GM06990 (cell line): ENCODE results near the gene HMOX2.

Source experiments
- DNase-seq: peaks from one replicate; pipeline ENCODE4 v3.0.0-alpha.2; 2011; ENCODE audit not compliant: insufficient read length; ENCODE audit errors: extremely low read depth
- H3K27me3 ChIP-seq: replicated peaks from 2 replicates; pipeline ENCODE4 v1.6.0; 2011; ENCODE audit warnings: low read length; ENCODE audit not compliant: control insufficient read depth, insufficient read depth
- H3K36me3 ChIP-seq: 2 replicates; pipeline ENCODE4 v1.5.1; 2011; ENCODE audit warnings: low read length; ENCODE audit not compliant: control insufficient read depth, insufficient read depth
- H3K4me3 ChIP-seq: replicated peaks from 2 replicates; pipeline ENCODE4 v1.5.1; 2011; ENCODE audit warnings: low read depth, mild to moderate bottlenecking, control low read depth, low read length
- TF ChIP-seq, protein P1 (sequence below): IDR thresholded peaks from 2 replicates; pipeline ENCODE4 v1.5.1; 2011; ENCODE audit warnings: low read length, control low read depth, mild to moderate bottlenecking, inconsistent platforms; ENCODE audit not compliant: insufficient read depth, poor library complexity, severe bottlenecking

The HMOX2 gene

DNA sequence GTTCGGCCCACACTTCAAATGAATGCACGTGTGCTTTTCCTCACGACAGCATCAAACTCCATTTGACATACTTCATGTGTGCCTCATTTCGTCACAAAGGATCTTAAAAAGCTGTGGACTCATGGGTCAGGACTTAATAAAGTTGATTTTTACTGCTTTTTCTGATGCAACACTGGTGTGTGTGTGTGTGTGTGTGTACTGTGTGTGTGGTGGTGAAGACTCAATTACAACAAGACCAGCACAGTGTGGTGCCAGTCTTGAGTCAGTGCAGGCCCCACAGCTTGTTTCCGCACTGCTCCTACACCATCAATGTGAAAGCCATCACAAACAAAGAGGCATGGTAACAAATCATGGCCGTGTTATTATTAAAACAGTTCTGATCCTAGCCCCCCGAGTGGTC is 44.7 kb downstream of the HMOX2 start:
- no peaks in the 10 kb centered on the region for H3K36me3 ChIP-seq
- TF ChIP-seq, protein P1, sequence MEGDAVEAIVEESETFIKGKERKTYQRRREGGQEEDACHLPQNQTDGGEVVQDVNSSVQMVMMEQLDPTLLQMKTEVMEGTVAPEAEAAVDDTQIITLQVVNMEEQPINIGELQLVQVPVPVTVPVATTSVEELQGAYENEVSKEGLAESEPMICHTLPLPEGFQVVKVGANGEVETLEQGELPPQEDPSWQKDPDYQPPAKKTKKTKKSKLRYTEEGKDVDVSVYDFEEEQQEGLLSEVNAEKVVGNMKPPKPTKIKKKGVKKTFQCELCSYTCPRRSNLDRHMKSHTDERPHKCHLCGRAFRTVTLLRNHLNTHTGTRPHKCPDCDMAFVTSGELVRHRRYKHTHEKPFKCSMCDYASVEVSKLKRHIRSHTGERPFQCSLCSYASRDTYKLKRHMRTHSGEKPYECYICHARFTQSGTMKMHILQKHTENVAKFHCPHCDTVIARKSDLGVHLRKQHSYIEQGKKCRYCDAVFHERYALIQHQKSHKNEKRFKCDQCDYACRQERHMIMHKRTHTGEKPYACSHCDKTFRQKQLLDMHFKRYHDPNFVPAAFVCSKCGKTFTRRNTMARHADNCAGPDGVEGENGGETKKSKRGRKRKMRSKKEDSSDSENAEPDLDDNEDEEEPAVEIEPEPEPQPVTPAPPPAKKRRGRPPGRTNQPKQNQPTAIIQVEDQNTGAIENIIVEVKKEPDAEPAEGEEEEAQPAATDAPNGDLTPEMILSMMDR, result no peak

DNA sequence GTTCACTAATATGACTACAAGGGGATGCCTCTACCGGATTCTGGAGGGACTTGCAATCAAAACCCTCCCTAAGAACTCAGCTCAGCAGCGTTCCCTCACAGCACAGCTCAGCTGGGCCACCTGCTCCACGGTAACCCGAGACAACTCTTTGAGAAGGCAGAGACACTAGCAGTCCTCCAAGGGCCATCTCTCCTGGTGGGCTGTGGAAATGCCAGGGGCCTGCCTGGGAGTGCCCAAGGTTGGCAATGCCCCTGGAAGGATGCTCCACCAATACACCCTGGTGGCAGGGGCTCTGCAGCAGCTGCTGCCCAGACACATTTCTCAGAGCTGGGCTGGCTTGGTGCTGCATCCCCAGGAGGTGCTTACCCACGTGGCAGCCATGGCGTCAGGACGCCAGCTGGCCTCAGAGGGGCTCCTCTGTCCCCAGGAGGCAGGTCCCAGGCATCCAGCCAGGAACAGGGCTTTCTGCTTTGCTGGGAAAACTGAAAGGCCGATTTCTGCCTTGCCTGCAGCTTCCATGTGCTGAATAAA is 45.9 kb downstream of the HMOX2 start:
- H3K27me3 ChIP-seq, result no peaks in the 10 kb centered on the region
- TF ChIP-seq, protein P1, result no peak
- DNase-seq, result no peak
- no peaks in the 10 kb centered on the region for H3K36me3 ChIP-seq
- H3K4me3 ChIP-seq, result no peak overlapping the region

More for the DNA sequence above, 44.7 kb downstream of the HMOX2 start:
- no peak for DNase-seq
- Histone ChIP-seq H3K27me3 (no peaks in the 10 kb centered on the region), H3K4me3 (no peak overlapping the region)

DNA sequence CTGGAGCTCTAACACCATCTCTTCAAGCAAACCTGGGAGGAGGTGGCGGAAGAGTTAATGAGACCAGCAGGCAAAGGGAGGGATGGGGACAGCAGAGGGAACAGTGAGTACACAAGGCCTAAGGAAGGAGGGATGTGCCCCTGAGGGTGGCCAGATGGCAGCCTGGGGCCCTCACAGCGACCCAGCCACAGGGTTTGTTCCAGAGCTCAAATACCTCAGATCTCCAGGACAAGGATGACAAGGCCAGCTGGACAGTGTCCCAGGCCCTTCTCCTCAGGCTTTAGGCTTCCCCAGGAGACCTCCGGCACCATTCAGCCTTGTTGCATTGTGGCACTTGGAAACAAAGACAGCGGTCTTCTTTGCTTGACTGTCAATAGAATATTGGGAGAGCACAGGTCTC is 47.5 kb downstream of the HMOX2 start:
- Histone ChIP-seq H3K27me3 (no peaks in the 10 kb centered on the region), H3K4me3 (no peak overlapping the region), H3K36me3 (no peaks in the 10 kb centered on the region)
- no peak for DNase-seq
- TF ChIP-seq, protein P1, result no peak

DNA sequence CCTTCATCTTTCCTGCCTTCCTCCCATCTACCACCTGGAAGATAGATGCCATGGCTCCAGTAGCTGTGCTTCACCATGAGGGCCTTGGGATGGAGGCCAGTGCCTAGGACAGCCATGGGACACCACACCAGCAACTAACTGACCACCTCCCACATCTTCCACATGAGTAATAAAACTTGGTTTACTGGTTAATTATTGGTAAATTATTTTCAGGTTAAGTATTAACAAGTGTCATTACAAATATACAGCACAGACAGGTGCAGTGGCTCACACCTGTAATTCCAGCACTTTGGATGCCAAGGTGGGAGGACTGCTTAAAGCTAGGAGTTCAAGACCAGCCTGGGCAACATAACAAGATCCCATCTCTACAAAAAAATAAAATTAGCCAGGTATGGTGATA is 48.4 kb downstream of the HMOX2 start:
- no peak for DNase-seq
- no peaks in the 10 kb centered on the region for H3K27me3 ChIP-seq
- no peak overlapping the region for H3K4me3 ChIP-seq
- no peaks in the 10 kb centered on the region for H3K36me3 ChIP-seq
- TF ChIP-seq, protein P1, result no peak

DNA sequence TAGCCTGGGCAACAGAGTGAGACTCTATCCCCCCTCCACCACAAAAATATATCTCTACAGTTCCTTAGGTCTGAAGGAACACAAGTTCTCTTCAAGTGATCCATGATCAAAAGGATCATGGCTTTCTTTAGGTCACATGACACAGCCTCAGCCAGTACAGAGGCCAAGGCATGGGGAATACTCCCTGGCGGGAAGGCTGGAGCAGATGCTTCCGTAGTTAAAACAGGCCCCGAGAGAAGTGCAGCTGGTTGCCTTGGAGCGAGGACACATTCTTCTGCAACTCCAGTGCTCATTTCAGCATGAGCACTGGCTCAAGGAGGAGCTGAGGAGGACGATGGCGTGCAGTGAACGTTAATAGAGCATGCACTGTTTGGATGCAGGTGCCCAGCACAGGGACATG is 48.9 kb downstream of the HMOX2 start:
- DNase-seq, result no peak
- Histone ChIP-seq H3K36me3 (no peaks in the 10 kb centered on the region), H3K4me3 (no peak overlapping the region), H3K27me3 (no peaks in the 10 kb centered on the region)
- TF ChIP-seq, protein P1, result no peak
